OCI-LY3 (cell line): ENCODE results near the gene ARSI.

Experiments used
- H2AFZ ChIP-seq: fragments of 200-600, 300-600 bp; shearing (Covaris generic); 2 replicates; pipeline ENCODE4 v1.6.0; 2014; ENCODE audit warnings: antibody characterized with exemption, low read depth, low read length
- H3K27ac ChIP-seq: fragments of 200-600, 300-600 bp; sonication (generic); 2 replicates; pipeline ENCODE4 v1.5.1; 2014; ENCODE audit warnings: mild to moderate bottlenecking, low read length, moderate library complexity, mixed read lengths
- H3K27me3 ChIP-seq: fragments of 200-600, 300-600 bp; sonication (generic); 2 replicates; pipeline ENCODE4 v1.6.1; 2014; ENCODE audit warnings: low read depth, low read length, mixed read lengths
- H3K36me3 ChIP-seq: fragments of 200-600, 300-600 bp; sonication (generic); replicated peaks from 2 replicates; pipeline ENCODE3; 2014; ENCODE audit warnings: low read depth, low read length, mixed read lengths
- H3K4me1 ChIP-seq: fragments of 300-600, 200-600 bp; sonication (generic); 2 replicates; pipeline ENCODE4 v1.6.1; 2014; ENCODE audit warnings: low read length, mixed read lengths
- H3K4me2 ChIP-seq: fragments of 200-600, 300-600 bp; sonication (generic); 2 replicates; pipeline ENCODE4 v1.6.1; 2014; ENCODE audit warnings: low read length, mixed read lengths
- H3K4me3 ChIP-seq: fragments of 300-600, 200-600 bp; sonication (generic); 2 replicates; pipeline ENCODE4 v1.5.1; 2014; ENCODE audit warnings: antibody characterized with exemption, mild to moderate bottlenecking, low read length, moderate library complexity
- H3K79me2 ChIP-seq: fragments of 300-600, 200-600 bp; shearing (Covaris generic); 2 replicates; pipeline ENCODE4 v1.6.1; 2014; ENCODE audit warnings: mild to moderate bottlenecking, low read length, mixed read lengths
- H3K9ac ChIP-seq: fragments of 300-600, 200-600 bp; shearing (Covaris generic); 2 replicates; pipeline ENCODE4 v1.6.0; 2014; ENCODE audit warnings: mild to moderate bottlenecking, low read length, moderate library complexity
- H3K9me3 ChIP-seq: fragments of 200-600, 300-600 bp; shearing (Covaris generic); 2 replicates; pipeline ENCODE4 v1.6.1; 2014; ENCODE audit warnings: low read length, mixed read lengths; ENCODE audit not compliant: insufficient read depth
- H4K20me1 ChIP-seq: fragments of 200-600, 300-600 bp; sonication (generic); 2 replicates; pipeline ENCODE4 v1.6.1; 2016; ENCODE audit warnings: low read length, mixed read lengths; ENCODE audit not compliant: insufficient read depth
- EZH2phosphoT487 ChIP-seq: fragments of 200-600 bp; shearing (Covaris generic); IDR thresholded peaks from 2 replicates; pipeline ENCODE4 v1.6.1; 2018; ENCODE audit warnings: antibody characterized with exemption, mixed run types, low read depth
- TF ChIP-seq, protein P1 (sequence below): fragments of 200-600, 300-600 bp; sonication (generic); IDR thresholded peaks from 2 replicates; pipeline ENCODE4 v1.5.1; 2014; ENCODE audit warnings: antibody characterized with exemption, low read length, low read depth

Gene ARSI

DNA sequence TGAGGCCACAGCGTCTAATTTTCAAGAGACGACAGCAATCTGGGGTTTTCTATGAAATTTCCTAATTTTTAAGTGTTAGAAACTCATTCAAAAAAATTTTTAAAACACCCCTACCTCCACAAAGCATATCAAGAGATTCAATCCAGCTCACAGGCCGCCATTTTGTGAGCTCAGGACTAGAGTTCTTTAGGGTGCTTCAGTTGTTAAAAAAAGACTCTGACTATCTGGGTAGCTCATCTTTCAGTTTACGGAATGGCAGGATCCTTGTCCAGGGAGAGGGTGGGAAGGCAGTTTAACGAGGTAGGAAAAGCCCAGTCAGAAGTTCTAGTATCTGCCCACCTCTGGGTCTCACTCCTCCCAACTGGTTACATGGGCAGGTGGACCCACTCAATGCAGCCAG, 56.3 kb downstream of the ARSI start:
- no peak for TF ChIP-seq EZH2phosphoT487
- TF ChIP-seq, protein P1, sequence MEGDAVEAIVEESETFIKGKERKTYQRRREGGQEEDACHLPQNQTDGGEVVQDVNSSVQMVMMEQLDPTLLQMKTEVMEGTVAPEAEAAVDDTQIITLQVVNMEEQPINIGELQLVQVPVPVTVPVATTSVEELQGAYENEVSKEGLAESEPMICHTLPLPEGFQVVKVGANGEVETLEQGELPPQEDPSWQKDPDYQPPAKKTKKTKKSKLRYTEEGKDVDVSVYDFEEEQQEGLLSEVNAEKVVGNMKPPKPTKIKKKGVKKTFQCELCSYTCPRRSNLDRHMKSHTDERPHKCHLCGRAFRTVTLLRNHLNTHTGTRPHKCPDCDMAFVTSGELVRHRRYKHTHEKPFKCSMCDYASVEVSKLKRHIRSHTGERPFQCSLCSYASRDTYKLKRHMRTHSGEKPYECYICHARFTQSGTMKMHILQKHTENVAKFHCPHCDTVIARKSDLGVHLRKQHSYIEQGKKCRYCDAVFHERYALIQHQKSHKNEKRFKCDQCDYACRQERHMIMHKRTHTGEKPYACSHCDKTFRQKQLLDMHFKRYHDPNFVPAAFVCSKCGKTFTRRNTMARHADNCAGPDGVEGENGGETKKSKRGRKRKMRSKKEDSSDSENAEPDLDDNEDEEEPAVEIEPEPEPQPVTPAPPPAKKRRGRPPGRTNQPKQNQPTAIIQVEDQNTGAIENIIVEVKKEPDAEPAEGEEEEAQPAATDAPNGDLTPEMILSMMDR: no peak

More for the DNA sequence above, 56.3 kb downstream of the ARSI start:
- Histone ChIP-seq H3K27me3 (no peaks in the 10 kb centered on the region), H2AFZ (no peak overlapping the region), H4K20me1 (no peaks in the 10 kb centered on the region), H3K4me2 (no peak overlapping the region), H3K9me3 (no peaks in the 10 kb centered on the region), H3K4me1 (no peaks in the 10 kb centered on the region), H3K4me3 (no peak overlapping the region), H3K79me2 (no peaks in the 10 kb centered on the region), H3K9ac (no peak overlapping the region), H3K27ac (no peak overlapping the region), H3K36me3 (no peaks in the 10 kb centered on the region)
